Retinal pigment epithelial cell (primary cell): ENCODE data around the gene RFXANK.

Experiments used
- DNase-seq: peaks from one replicate; pipeline ENCODE4 v3.0.0-alpha.2; 2010; ENCODE audit warnings: low read depth
- H3K4me3 ChIP-seq: 2 replicates; pipeline ENCODE4 v1.5.1; 2011; ENCODE audit warnings: mild to moderate bottlenecking, low read length, control low read depth, moderate library complexity
- TF ChIP-seq, protein P1 (sequence below): conservative IDR thresholded peaks from 2 replicates; pipeline ENCODE4 v1.5.1; 2011; ENCODE audit warnings: low read depth, low read length, control low read depth, inconsistent platforms

Gene RFXANK

DNA sequence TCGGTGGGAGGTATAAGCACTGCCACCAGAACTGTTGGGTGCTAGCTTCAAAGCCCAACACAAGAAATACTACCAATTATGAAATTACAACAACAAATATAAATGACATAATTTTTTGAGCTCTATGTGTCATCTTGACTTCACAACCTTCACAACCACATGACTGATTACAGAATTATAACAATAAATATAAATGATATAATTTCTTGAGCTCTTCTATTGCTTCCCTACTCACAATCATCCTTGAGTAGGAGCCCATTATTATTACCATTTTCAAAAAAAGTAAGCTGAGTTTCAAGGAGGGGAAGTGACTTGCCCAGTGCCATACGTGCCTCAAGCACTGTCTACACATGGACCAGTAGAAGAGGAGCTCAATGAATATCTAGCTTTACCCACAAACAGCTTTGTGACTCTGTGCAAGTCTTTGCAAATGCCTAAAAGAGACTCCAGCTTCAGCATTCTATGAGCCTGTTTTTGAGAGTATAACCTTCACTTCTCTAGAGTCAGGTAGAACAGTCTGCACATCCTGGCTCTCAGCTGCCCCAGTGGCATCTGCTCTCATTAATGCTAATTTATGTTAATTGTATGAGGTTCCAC, 42.3 kb downstream of the RFXANK start:
- no peak overlapping the region for H3K4me3 ChIP-seq
- TF ChIP-seq, protein P1, sequence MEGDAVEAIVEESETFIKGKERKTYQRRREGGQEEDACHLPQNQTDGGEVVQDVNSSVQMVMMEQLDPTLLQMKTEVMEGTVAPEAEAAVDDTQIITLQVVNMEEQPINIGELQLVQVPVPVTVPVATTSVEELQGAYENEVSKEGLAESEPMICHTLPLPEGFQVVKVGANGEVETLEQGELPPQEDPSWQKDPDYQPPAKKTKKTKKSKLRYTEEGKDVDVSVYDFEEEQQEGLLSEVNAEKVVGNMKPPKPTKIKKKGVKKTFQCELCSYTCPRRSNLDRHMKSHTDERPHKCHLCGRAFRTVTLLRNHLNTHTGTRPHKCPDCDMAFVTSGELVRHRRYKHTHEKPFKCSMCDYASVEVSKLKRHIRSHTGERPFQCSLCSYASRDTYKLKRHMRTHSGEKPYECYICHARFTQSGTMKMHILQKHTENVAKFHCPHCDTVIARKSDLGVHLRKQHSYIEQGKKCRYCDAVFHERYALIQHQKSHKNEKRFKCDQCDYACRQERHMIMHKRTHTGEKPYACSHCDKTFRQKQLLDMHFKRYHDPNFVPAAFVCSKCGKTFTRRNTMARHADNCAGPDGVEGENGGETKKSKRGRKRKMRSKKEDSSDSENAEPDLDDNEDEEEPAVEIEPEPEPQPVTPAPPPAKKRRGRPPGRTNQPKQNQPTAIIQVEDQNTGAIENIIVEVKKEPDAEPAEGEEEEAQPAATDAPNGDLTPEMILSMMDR, result no peak
- DNase-seq, result no peak

DNA sequence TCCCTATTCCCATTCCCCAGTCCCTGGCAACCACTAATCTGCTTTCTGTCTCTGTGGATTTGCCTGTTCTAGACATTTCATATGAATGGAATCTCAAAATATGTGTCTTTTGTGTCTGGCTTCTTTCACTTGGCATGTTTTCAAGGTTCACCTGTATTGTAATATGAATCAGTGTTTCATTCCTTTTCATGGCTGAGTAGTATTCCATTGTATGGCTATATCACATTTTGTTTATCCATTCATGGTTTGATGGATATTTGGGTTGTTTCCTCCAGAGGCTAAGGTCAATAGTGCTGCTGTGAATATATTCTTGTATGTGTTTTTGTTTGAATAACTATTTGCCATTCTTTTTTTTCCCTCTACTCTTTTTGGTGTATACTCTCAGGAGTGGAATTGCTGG, 44.1 kb downstream of the RFXANK start:
- DNase-seq, result no peak
- no peak overlapping the region for H3K4me3 ChIP-seq
- TF ChIP-seq, protein P1, result no peak

DNA sequence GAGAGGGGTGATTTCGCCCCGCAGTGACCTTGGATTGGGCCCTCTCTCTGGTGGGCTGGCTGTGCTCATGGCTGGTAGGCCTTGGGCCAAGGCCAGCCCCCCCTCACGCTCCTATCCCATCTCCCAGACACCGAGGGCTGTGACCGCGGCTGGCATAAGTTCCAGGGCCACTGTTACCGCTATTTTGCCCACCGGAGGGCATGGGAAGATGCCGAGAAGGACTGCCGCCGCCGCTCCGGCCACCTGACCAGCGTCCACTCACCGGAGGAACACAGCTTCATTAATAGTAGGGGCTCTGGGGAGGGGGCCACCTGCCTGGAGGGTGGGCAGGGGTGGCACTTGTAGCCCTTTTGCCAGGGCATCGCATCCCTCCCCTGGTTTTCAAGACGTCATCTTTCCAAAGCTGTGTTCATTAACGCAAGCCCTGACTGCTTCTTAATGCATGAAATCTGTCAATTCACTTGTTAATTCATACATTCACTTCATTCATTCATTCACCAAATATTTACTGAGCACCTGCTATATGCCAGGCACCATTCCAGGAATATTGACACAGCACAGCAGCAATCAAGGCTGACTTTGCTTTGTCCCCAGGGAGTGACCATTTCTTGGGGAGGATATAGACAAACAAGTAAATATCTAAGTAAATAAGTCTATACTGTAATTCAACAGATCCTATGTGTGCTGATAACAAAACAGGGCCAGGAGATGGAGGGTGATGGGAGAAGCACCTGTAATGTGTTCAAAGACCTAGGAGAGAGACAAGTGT, 46.3 kb downstream of the RFXANK start:
- no peak overlapping the region for H3K4me3 ChIP-seq
- no peak for DNase-seq
- TF ChIP-seq, protein P1, result no peak

DNA sequence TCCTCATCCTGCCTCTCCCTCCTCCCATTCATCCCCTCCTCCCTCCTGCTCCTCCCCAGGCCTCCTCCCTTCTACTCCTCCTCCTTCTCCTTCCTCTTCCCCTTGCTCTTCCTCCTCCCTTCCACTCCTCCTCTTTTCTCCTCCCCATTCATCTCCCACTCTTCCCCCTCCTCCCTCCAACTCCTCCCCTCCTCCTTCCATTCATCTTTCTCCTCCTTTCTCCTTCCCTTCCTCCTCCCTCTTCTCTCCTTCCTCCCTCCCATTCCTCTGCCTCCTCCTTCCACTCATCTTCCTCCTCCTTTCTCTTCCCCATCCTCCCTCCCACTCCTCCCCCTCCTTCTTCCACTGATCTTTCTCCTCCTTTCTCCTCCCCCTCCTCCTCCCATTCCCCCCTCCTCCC, 47.6 kb downstream of the RFXANK start:
- DNase-seq, result no peak

DNA sequence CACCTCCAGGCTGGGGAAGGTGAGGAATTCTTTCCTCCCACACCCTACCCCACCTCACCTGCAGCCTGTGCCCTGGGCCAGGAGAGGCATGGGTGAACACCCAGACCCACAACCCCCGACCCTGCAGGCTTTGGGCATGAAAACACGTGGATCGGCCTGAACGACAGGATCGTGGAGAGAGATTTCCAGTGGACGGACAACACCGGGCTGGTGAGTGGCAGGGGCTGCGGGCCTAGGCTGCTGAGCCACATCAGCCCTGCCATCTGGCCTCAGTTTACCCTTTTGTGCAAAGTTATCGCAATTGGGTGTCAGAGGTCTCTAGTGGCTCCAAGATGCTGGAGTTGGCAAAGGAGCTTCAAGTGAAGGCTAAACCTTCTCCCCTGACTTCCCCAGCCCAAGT, 48.4 kb downstream of the RFXANK start:
- H3K4me3 ChIP-seq, result no peak overlapping the region
- TF ChIP-seq, protein P1, result no peak
- no peak for DNase-seq

More for the DNA sequence above, 47.6 kb downstream of the RFXANK start:
- no peak overlapping the region for H3K4me3 ChIP-seq
- TF ChIP-seq, protein P1, result no peak

DNA sequence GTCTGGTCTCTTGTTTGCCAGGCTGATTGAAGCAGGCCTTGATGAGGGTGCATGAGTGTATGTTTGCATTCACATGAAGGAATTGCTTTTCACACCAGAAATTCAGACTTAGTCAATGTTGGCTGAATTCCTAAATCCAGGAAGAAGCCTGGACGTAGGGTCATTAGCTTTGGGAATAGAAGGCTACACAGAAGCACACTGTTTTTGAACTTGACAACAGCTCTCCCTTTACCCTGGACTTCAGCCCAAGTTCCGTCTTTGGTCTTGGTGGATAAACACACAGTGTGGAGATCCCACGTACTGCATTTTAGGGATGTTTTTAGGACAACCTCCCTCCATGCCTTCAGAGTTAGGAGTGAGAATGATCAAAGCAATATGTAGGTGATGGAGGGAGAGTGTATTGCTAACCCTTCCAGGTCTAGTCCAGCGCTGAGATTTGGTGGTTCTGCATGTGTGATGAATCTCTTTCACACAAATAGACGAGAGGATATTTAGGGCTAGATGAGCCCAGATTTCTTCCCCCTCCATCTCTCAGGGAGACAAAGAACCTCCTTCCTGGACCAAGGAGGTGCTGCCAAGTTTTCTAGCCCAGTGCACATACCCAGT, 58.2 kb downstream of the RFXANK start:
- TF ChIP-seq, protein P1, result no peak
- H3K4me3 ChIP-seq, result no peak overlapping the region
- no peak for DNase-seq
